Peyer's patch (tissue), 4 donors: ENCODE measurements around the gene ABHD12B. TPM values are rescaled to one million over a fixed set of nuclear protein-coding genes. Genes with fewer than 3 reads are reported as not detected.

Experiments
- DNase-seq, 3 donors: peaks; one replicate each; pipeline ENCODE4 v3.0.0-alpha.2; 2017 to 2019
- H3K27ac ChIP-seq, 4 donors: fragments of 200-600 bp; sonication (generic); one replicate each; pipeline ENCODE4 v1.5.1; 2016 to 2019
- H3K27me3 ChIP-seq, 2 donors: fragments of 200-600 bp; sonication (generic); one replicate each; pipeline ENCODE4 v1.5.1; 2019
- H3K36me3 ChIP-seq, 3 donors: fragments of 200-600 bp; sonication (generic); one replicate each; pipeline ENCODE4 v1.5.1; 2016 to 2019
- H3K4me1 ChIP-seq, 4 donors: fragments of 200-600 bp; sonication (generic); one replicate each; pipeline ENCODE4 v1.5.1; 2016 to 2019
- H3K4me3 ChIP-seq, 4 donors: fragments of 200-600 bp; sonication (generic); 1 replicate in 3 of 4; 2 replicates in 1 of 4; pipeline ENCODE4 v1.5.1; 2016 to 2019; ENCODE audit warnings: mild to moderate bottlenecking in 1 of 4
- H3K9me3 ChIP-seq, 4 donors: fragments of 200-600 bp; sonication (generic); one replicate each; pipeline ENCODE4 v1.5.1; 2016 to 2019; ENCODE audit warnings: mild to moderate bottlenecking in 1 of 4
- POLR2A ChIP-seq, 2 donors: fragments of 450-650 bp; IDR thresholded peaks; one replicate each; pipeline ENCODE4 v1.5.1; 2017; ENCODE audit warnings: antibody characterized with exemption in 2 of 2, mild to moderate bottlenecking in 2 of 2, moderate library complexity in 2 of 2
- total RNA-seq, 4 donors: library from RNA; depleted of rRNA; stranded (reverse); fragments of >200 nt; gene quantifications; one replicate each; pipeline ENCODE4 v1.1.0, GENCODE V29; 2016
- TF ChIP-seq, protein P1 (sequence below), 6 experiments: fragments of 450-650 bp in 4 of 6; fragments of 200-600 bp in 2 of 6; sonication (generic) in 1 of 6; IDR thresholded peaks; one replicate each; pipeline ENCODE4 v1.5.1; 2017 to 2019; ENCODE audit warnings: antibody characterized with exemption in 6 of 6, mild to moderate bottlenecking in 3 of 6, moderate library complexity in 1 of 6

Gene ABHD12B
- total RNA-seq, 4 donors from 2014 or later: not detected

DNA sequence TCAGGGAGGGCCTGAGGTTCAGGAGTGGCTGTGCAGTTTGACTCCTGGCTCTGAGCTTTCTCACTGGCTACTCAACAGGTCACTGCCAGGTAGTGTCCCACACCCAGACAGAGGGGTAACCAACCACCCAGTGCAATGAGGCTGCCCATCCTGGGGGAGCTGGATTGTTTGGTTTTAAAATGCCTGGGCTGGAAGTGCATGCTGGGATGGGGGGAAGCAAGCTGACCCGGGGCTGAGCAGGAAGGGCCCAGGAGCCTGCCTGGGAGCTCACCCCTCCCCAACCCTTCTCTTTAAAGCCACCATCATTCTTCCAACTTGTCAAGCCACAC, 12.6 kb upstream of the ABHD12B start:
- no peaks in the 10 kb centered on the region for H3K27me3 ChIP-seq
- no peak for DNase-seq
- H3K4me3 ChIP-seq: peak overlapping the region; percentile 38 to 49 (median 46)
- no peaks in the 10 kb centered on the region for H3K9me3 ChIP-seq
- H3K4me1 ChIP-seq: peaks cover 0 to 8% (median 4%) of the 10 kb centered on the region in 4 donors
- peak overlapping the region in 2 of 4 donors; percentile 50 to 51 for H3K27ac ChIP-seq
- H3K36me3 ChIP-seq: no peaks in the 10 kb centered on the region
- no peak for TF ChIP-seq POLR2A (IDR thresholded peaks at IDR 0.05)
- TF ChIP-seq, protein P1, sequence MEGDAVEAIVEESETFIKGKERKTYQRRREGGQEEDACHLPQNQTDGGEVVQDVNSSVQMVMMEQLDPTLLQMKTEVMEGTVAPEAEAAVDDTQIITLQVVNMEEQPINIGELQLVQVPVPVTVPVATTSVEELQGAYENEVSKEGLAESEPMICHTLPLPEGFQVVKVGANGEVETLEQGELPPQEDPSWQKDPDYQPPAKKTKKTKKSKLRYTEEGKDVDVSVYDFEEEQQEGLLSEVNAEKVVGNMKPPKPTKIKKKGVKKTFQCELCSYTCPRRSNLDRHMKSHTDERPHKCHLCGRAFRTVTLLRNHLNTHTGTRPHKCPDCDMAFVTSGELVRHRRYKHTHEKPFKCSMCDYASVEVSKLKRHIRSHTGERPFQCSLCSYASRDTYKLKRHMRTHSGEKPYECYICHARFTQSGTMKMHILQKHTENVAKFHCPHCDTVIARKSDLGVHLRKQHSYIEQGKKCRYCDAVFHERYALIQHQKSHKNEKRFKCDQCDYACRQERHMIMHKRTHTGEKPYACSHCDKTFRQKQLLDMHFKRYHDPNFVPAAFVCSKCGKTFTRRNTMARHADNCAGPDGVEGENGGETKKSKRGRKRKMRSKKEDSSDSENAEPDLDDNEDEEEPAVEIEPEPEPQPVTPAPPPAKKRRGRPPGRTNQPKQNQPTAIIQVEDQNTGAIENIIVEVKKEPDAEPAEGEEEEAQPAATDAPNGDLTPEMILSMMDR (IDR thresholded peaks at IDR 0.05): no peak

DNA sequence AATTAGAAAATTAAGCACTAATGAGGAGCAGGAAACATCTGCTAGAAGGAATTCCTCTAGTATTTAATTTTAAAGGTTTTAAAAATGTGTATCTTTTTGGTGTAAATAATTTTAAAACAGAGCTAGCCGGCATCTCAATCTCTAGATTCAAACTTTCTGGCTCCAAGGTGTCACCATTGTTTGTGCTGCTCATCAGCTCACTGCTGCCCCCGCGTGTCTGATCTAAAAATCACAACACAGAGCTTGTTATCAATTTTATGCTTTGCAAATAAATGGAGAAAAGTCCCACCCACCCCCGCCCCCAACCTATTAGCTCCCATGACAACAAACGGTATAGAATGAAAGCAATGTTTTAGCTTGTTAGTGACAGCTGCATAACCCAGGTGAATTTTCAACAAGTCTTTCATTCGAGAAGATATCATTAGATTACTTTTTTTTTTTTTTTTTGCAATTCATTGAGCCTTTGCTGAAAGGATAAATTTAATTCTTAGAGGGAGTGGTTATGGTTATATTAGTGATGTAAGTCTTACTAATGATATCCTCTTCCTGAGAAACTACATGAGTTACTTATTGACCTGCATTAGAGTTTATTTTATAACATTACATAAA, 11.3 kb upstream of the ABHD12B start:
- no peaks in the 10 kb centered on the region for H3K36me3 ChIP-seq
- TF ChIP-seq, protein P1 (IDR thresholded peaks at IDR 0.05): peak; percentile 61 to 82 (median 68)
- no peak for TF ChIP-seq POLR2A (IDR thresholded peaks at IDR 0.05)
- H3K4me3 ChIP-seq: peak overlapping the region; percentile 38 to 49 (median 46)
- peaks cover 0 to 8% (median 4%) of the 10 kb centered on the region in 4 donors for H3K4me1 ChIP-seq
- peak; percentile 76 to 96 (median 93) for DNase-seq
- H3K9me3 ChIP-seq: no peaks in the 10 kb centered on the region
- peak overlapping the region in 3 of 4 donors; percentile 44 to 70 (median 50) for H3K27ac ChIP-seq
- H3K27me3 ChIP-seq: no peaks in the 10 kb centered on the region

DNA sequence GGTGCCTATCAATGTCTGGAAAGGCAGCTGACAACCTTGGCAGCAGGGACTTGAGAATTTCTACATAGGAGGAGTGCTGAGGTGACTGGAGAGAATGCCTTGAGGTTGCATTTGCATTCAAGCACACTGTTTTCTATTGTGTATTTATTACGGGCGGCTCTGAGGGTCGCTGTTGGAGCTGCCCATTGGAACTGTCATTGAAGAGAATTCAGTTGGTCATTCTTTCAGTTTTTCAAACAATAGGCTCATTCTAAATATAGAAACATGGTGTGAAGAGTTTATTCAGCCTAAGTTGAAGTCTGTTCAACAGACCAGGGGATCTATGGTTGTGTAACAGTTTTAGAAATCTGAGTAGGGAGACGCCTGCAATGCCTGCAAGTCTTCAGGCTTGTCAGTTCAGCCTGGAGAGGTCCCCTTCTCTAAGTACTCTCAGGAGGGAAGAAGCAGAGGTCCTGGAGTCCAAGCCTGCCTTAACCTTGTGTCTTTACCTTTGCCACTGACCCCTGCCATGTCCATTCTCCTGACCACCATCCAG, 9.8 kb upstream of the ABHD12B start:
- no peak for DNase-seq
- no peaks in the 10 kb centered on the region for H3K9me3 ChIP-seq
- no peak overlapping the region for H3K4me3 ChIP-seq
- no peaks in the 10 kb centered on the region for H3K27me3 ChIP-seq
- TF ChIP-seq, protein P1 (IDR thresholded peaks at IDR 0.05): no peak
- TF ChIP-seq POLR2A (IDR thresholded peaks at IDR 0.05): no peak
- peaks cover 0 to 8% (median 4%) of the 10 kb centered on the region in 4 donors for H3K4me1 ChIP-seq
- H3K27ac ChIP-seq: no peak overlapping the region
- no peaks in the 10 kb centered on the region for H3K36me3 ChIP-seq

DNA sequence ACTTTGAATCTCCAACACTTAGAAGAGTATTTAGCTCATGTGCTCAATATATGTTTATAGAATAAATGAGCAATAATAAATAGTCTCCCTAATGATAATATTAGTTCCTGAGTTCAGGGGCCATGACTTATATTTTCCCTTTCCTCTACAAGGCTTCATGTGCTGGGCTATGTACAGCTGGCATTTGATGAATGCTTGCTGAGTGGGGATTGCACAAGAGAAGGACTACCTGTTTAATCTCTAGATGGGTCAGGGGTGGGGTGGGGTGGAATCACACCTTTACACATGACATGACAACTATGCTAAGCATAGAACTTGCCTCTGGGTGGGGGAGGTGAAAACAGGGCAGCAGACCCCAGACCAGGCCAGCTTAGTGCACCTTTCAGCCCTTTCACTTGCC, 7.6 kb upstream of the ABHD12B start:
- no peak for TF ChIP-seq POLR2A (IDR thresholded peaks at IDR 0.05)
- TF ChIP-seq, protein P1 (IDR thresholded peaks at IDR 0.05): no peak
- Histone ChIP-seq H3K4me1 (peaks cover 0 to 6% (median 4%) of the 10 kb centered on the region in 4 donors), H3K4me3 (no peak overlapping the region), H3K36me3 (no peaks in the 10 kb centered on the region), H3K9me3 (no peaks in the 10 kb centered on the region), H3K27ac (no peak overlapping the region), H3K27me3 (no peaks in the 10 kb centered on the region)
- no peak for DNase-seq

DNA sequence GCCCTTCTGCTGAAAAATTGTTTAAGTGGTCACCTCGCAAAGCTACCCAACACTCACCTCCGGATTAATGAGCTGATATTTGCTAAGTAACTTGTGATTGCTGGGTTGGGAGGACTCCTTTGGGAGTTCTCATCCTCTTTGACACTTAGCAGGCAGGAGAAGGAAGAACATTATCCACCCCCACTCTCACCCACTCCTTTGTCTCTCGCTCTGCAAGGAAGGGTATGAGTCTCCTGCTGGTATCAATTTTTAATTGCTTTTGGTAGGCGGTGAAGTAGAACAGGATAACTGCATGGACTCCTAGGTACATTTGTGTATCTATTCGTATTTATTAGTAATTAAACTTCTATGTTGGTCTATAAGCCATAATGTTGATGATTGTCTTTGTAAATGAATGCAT, 6.9 kb upstream of the ABHD12B start:
- Histone ChIP-seq H3K36me3 (no peaks in the 10 kb centered on the region), H3K9me3 (no peaks in the 10 kb centered on the region), H3K4me1 (no peaks in the 10 kb centered on the region), H3K27ac (no peak overlapping the region), H3K4me3 (no peak overlapping the region), H3K27me3 (no peaks in the 10 kb centered on the region)
- TF ChIP-seq, protein P1 (IDR thresholded peaks at IDR 0.05): no peak
- TF ChIP-seq POLR2A (IDR thresholded peaks at IDR 0.05): no peak
- no peak for DNase-seq
